Neural cell (in vitro differentiated cells): ENCODE measurements around the gene PAQR5. TPM values are rescaled to one million over a fixed set of nuclear protein-coding genes. Genes with fewer than 3 reads are reported as not detected.
A peak's percentile ranks its signal among the peaks of the same experiment; 100 is the strongest.

Experiments used
- H2AFZ ChIP-seq: fragments of 200-600, 300-800 bp; sonication (generic), shearing (Covaris generic); 2 replicates; pipeline ENCODE4 v1.6.0; 2014; ENCODE audit warnings: low read depth, mild to moderate bottlenecking, antibody characterized with exemption, low read length, moderate library complexity
- H3F3A ChIP-seq: fragments of 200-600 bp; shearing (Covaris generic); 2 replicates; pipeline ENCODE4 v1.6.1; 2016; ENCODE audit warnings: mild to moderate bottlenecking, moderate library complexity, mixed read lengths, antibody characterized with exemption, low read length; ENCODE audit not compliant: insufficient read depth, poor library complexity, severe bottlenecking
- H3K27ac ChIP-seq: fragments of 200-600, 300-800 bp; sonication (generic), shearing (Covaris generic); 2 replicates; pipeline ENCODE4 v1.5.1; 2014; ENCODE audit warnings: mild to moderate bottlenecking, low read length, moderate library complexity
- H3K27me3 ChIP-seq: fragments of 300-800, 200-600 bp; sonication (generic), shearing (Covaris generic); 2 replicates; pipeline ENCODE4 v1.6.0; 2014; ENCODE audit warnings: mild to moderate bottlenecking, low read depth, low read length, moderate library complexity; ENCODE audit not compliant: insufficient read depth
- H3K36me3 ChIP-seq: fragments of 300-800, 200-600 bp; sonication (generic), shearing (Covaris generic); 2 replicates; pipeline ENCODE4 v1.5.1; 2014; ENCODE audit warnings: mild to moderate bottlenecking, antibody characterized with exemption, low read length, moderate library complexity; ENCODE audit not compliant: insufficient read depth
- H3K4me2 ChIP-seq: fragments of 300-800, 200-600 bp; sonication (generic), shearing (Covaris generic); 2 replicates; pipeline ENCODE4 v1.6.0; 2014; ENCODE audit warnings: mild to moderate bottlenecking, low read length
- H3K4me3 ChIP-seq: fragments of 300-800, 200-600 bp; sonication (generic), shearing (Covaris generic); 2 replicates; pipeline ENCODE4 v1.5.1; 2014; ENCODE audit warnings: mild to moderate bottlenecking, low read length, moderate library complexity
- H3K79me2 ChIP-seq: fragments of 200-600 bp; shearing (Covaris generic); replicated peaks from 2 replicates; pipeline ENCODE4 v1.6.0; 2014; ENCODE audit warnings: mild to moderate bottlenecking, low read length, moderate library complexity; ENCODE audit not compliant: insufficient read depth
- H3K9ac ChIP-seq: fragments of 300-800, 200-600 bp; sonication (generic), shearing (Covaris generic); 2 replicates; pipeline ENCODE4 v1.6.1; 2016; ENCODE audit warnings: mild to moderate bottlenecking, low read length, mixed read lengths
- H3K9me2 ChIP-seq: fragments of 200-600 bp; shearing (Covaris generic); 2 replicates; pipeline ENCODE4 v1.6.1; 2016; ENCODE audit warnings: mild to moderate bottlenecking, low read length, mixed read lengths; ENCODE audit not compliant: insufficient read depth
- H3K9me3 ChIP-seq: fragments of 200-600, 300-800 bp; sonication (generic), shearing (Covaris generic); 2 replicates; pipeline ENCODE4 v1.6.1; 2016; ENCODE audit warnings: mild to moderate bottlenecking, mixed run types, low read length, moderate library complexity, mixed read lengths
- H4K20me1 ChIP-seq: fragments of 200-600 bp; shearing (Covaris generic); 2 replicates; pipeline ENCODE4 v1.6.1; 2016; ENCODE audit warnings: mild to moderate bottlenecking, mixed run types; ENCODE audit not compliant: insufficient read depth
- CTCF ChIP-seq: fragments of 450-650 bp; IDR thresholded peaks from 2 replicates; pipeline ENCODE4 v1.5.1; 2014; ENCODE audit warnings: antibody characterized with exemption, mild to moderate bottlenecking, moderate library complexity; ENCODE audit not compliant: poor library complexity, severe bottlenecking
- EP300 ChIP-seq: fragments of 450-650 bp; conservative IDR thresholded peaks from 2 replicates; pipeline ENCODE4 v1.6.1; 2014; ENCODE audit warnings: antibody characterized with exemption, mild to moderate bottlenecking, moderate library complexity; ENCODE audit not compliant: poor library complexity, severe bottlenecking
- MXI1 ChIP-seq: fragments of 450-650 bp; conservative IDR thresholded peaks from 2 replicates; pipeline ENCODE4 v1.6.1; 2014; ENCODE audit warnings: antibody characterized with exemption, mild to moderate bottlenecking; ENCODE audit not compliant: poor library complexity, severe bottlenecking
- POLR2AphosphoS5 ChIP-seq: IDR thresholded peaks from 2 replicates; pipeline ENCODE4 v1.6.1; 2012
- RAD21 ChIP-seq: fragments of 450-650 bp; conservative IDR thresholded peaks from 2 replicates; pipeline ENCODE4 v1.6.1; 2014; ENCODE audit warnings: antibody characterized with exemption, mild to moderate bottlenecking, moderate library complexity
- REST ChIP-seq: IDR thresholded peaks from 2 replicates; pipeline ENCODE4 v1.6.1; 2012; ENCODE audit warnings: borderline replicate concordance
- SMC3 ChIP-seq: fragments of 450-650 bp; conservative IDR thresholded peaks from 2 replicates; pipeline ENCODE4 v1.6.1; 2014; ENCODE audit warnings: antibody characterized with exemption, mild to moderate bottlenecking, moderate library complexity; ENCODE audit not compliant: poor library complexity
- TAF1 ChIP-seq: IDR thresholded peaks from 2 replicates; pipeline ENCODE4 v1.6.1; 2012; ENCODE audit warnings: low read depth
- polyA plus RNA-seq: library from polyadenylated mRNA; depleted of rRNA; stranded (reverse); fragments of >200 nt; gene quantifications from 2 replicates; pipeline ENCODE4 v1.2.3, GENCODE V29; 2014

The PAQR5 gene
- polyA plus RNA-seq, 1 donor from 2014 or later = not detected

GRCh38 chr15:69407719-69408400 lies 109.1 kb downstream of the PAQR5 start:
- Histone ChIP-seq H3K36me3 (no peaks in the 10 kb centered on the region), H2AFZ (no peak overlapping the region), H3K4me3 (no peak overlapping the region), H3F3A (no peaks in the 10 kb centered on the region), H3K9ac (no peak overlapping the region), H3K27ac (no peak overlapping the region), H4K20me1 (no peaks in the 10 kb centered on the region), H3K9me3 (no peaks in the 10 kb centered on the region), H3K9me2 (no peaks in the 10 kb centered on the region), H3K4me2 (no peak overlapping the region), H3K79me2 (no peaks in the 10 kb centered on the region), H3K27me3 (no peaks in the 10 kb centered on the region)
- TF ChIP-seq POLR2AphosphoS5 (no peak), CTCF (no peak), REST (no peak), MXI1 (no peak), TAF1 (no peak), SMC3 (no peak), EP300 (no peak)

GRCh38 chr15:69408841-69409240 lies 110.1 kb downstream of the PAQR5 start:
- Histone ChIP-seq H3K27me3 (no peaks in the 10 kb centered on the region), H4K20me1 (no peaks in the 10 kb centered on the region), H3K79me2 (no peaks in the 10 kb centered on the region), H3K9me2 (no peaks in the 10 kb centered on the region), H3K4me3 (no peak overlapping the region), H3K4me2 (no peak overlapping the region), H3K36me3 (no peaks in the 10 kb centered on the region), H3K27ac (no peak overlapping the region), H3K9me3 (no peaks in the 10 kb centered on the region), H3K9ac (no peak overlapping the region), H2AFZ (no peak overlapping the region), H3F3A (no peaks in the 10 kb centered on the region)
- TF ChIP-seq RAD21 = no peak
- TF ChIP-seq TAF1 = no peak

GRCh38 chr15:69410248-69410874 lies 111.6 kb downstream of the PAQR5 start:
- Histone ChIP-seq H3K36me3 (no peaks in the 10 kb centered on the region), H3K4me3 (no peak overlapping the region), H3K27ac (no peak overlapping the region), H3K79me2 (peaks cover 2% of the 10 kb centered on the region), H3K27me3 (no peaks in the 10 kb centered on the region), H3K9ac (no peak overlapping the region), H3K4me2 (no peak overlapping the region), H3K9me2 (no peaks in the 10 kb centered on the region), H2AFZ (no peak overlapping the region), H4K20me1 (no peaks in the 10 kb centered on the region), H3K9me3 (no peaks in the 10 kb centered on the region), H3F3A (no peaks in the 10 kb centered on the region)
- TF ChIP-seq CTCF (peak; percentile 47), EP300 (no peak), SMC3 (peak; percentile 42), MXI1 (no peak), RAD21 (peak; percentile 53)
